Retinal pigment epithelial cell (primary cell): ENCODE results near the gene MYH7B.

ENCODE experiments used
- DNase-seq: peaks from one replicate; pipeline ENCODE4 v3.0.0-alpha.2; 2010; ENCODE audit warnings: low read depth
- H3K4me3 ChIP-seq: 2 replicates; pipeline ENCODE4 v1.5.1; 2011; ENCODE audit warnings: mild to moderate bottlenecking, low read length, control low read depth, moderate library complexity
- TF ChIP-seq, protein P1 (sequence below): conservative IDR thresholded peaks from 2 replicates; pipeline ENCODE4 v1.5.1; 2011; ENCODE audit warnings: low read depth, low read length, control low read depth, inconsistent platforms

MYH7B gene

GRCh38 chr20:34976286-34976685, 20.6 kb downstream of the MYH7B start:
- H3K4me3 ChIP-seq, result no peak overlapping the region
- no peak for DNase-seq
- TF ChIP-seq, protein P1, sequence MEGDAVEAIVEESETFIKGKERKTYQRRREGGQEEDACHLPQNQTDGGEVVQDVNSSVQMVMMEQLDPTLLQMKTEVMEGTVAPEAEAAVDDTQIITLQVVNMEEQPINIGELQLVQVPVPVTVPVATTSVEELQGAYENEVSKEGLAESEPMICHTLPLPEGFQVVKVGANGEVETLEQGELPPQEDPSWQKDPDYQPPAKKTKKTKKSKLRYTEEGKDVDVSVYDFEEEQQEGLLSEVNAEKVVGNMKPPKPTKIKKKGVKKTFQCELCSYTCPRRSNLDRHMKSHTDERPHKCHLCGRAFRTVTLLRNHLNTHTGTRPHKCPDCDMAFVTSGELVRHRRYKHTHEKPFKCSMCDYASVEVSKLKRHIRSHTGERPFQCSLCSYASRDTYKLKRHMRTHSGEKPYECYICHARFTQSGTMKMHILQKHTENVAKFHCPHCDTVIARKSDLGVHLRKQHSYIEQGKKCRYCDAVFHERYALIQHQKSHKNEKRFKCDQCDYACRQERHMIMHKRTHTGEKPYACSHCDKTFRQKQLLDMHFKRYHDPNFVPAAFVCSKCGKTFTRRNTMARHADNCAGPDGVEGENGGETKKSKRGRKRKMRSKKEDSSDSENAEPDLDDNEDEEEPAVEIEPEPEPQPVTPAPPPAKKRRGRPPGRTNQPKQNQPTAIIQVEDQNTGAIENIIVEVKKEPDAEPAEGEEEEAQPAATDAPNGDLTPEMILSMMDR, result no peak

DNA sequence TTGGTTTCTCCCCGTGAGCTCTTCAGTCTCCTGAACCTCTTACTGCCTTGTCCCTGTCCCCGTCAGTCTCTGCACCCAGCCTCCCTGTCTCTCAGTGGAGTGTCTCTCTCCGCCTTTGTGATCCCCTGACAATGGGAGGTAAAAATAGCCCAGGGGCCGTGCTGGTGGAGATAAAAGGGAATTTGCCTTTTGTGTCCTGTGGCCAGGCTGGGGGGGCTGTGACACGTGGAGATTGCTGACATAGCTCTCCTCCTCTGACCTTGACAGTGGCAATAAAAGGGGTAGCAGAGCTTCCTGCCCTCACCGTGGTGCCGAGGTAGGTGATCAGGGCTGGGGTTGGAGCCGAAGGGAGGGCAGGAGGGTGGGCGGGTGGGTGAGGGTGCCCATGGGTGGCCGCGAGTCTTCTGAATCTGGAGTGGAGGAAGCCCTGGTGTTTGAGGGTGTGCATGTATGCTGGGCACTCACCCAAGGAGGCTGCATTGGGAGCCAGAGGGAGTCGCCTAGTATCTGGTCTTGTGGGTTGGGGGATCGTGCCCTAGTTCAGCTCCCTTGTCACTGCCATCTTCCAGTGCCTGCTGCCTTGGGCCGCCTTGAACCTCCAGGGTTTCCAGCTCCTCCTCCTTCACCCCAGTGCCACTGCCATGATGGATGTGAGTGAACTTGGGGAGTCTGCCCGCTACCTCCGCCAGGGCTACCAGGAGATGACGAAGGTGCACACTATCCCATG, 21.9 kb downstream of the MYH7B start:
- TF ChIP-seq, protein P1, result no peak
- DNase-seq, result no peak

GRCh38 chr20:34978092-34978744, 22.6 kb downstream of the MYH7B start:
- H3K4me3 ChIP-seq, result no peak overlapping the region

More for the DNA sequence above, 21.9 kb downstream of the MYH7B start:
- no peak overlapping the region for H3K4me3 ChIP-seq

DNA sequence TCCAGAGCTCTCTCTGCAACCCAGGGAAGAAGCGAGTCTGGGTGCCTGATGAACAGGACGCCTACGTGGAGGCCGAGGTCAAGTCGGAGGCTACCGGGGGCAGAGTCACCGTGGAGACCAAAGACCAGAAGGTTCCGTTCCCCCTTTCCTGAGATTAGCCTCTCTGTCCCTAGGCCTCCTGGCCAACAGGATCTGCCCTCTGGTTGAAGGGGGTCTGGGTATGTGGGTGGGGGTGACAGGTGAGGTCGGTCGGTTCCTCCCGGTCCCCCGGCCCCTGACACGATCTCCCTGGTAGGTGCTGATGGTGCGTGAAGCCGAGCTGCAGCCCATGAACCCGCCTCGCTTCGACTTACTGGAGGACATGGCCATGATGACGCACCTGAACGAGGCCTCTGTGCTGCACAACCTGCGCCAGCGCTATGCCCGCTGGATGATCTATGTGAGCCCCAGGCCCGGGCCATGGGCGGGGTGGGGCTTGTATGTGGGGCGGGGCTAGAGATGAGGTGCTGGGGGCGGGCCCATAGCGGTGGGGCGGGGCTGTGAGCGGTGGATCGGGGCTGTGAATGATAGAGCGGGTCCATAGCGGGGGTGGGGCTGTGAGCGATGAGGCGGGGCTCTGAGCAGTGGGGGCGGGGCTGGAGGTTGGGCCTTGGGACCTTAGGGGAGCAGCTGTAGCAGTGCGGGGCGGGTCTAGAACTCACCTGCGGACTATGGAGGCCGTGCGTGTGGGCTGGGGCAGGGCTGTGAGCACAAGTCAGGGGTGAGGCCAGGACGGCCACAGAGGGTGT, 23.9 kb downstream of the MYH7B start:
- TF ChIP-seq, protein P1, result no peak
- DNase-seq, result no peak
- H3K4me3 ChIP-seq, result no peak overlapping the region

More at GRCh38 chr20:34978092-34978744, 22.6 kb downstream of the MYH7B start:
- TF ChIP-seq, protein P1, result no peak
- DNase-seq, result no peak

DNA sequence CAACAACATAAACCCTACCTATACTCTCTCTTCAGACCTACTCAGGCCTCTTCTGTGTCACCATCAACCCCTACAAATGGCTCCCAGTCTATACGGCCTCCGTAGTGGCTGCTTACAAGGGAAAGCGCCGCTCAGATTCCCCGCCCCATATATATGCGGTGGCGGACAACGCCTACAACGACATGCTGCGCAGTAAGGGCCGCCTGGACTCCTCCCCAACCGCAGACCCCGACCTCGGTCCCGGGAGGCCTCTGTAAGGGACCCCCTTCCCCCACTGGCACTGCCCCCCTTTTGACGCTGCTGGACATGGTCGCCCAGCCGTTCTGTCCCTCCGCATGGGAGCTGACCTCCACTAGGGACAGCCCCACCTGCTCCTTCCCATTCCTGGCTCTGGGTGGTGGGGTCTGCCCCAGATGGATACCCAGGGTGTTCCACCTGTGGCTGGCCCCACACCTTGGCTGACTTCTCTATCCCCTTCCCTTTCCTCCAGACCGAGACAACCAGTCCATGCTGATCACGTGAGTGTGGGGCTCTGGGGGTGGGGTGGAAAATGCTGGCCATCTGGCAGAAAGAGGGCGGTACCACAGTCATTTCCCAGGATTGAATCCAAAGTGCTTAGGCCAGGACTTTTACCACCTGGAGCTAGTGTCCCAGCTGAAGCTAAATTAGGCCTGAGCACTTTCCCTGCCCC, 25.0 kb downstream of the MYH7B start:
- H3K4me3 ChIP-seq, result no peak overlapping the region
- TF ChIP-seq, protein P1, result no peak
- DNase-seq, result no peak

- no peak for DNase-seq
- TF ChIP-seq, protein P1, result no peak
- no peak overlapping the region for H3K4me3 ChIP-seq
Observed at GRCh38 chr20:34982270-34983088, 26.8 kb downstream of the MYH7B start.
